Activated CD8-positive, alpha-beta memory T cell treated with anti-CD3 and anti-CD28 coated beads, Interleukin-2, amount 50 U/mL, for 4 hours (primary cell): ENCODE results near the gene MPPED2.

Source experiments
- DNase-seq: peaks from one replicate; pipeline ENCODE4 v3.0.0-alpha.2; 2020

MPPED2 gene

DNA sequence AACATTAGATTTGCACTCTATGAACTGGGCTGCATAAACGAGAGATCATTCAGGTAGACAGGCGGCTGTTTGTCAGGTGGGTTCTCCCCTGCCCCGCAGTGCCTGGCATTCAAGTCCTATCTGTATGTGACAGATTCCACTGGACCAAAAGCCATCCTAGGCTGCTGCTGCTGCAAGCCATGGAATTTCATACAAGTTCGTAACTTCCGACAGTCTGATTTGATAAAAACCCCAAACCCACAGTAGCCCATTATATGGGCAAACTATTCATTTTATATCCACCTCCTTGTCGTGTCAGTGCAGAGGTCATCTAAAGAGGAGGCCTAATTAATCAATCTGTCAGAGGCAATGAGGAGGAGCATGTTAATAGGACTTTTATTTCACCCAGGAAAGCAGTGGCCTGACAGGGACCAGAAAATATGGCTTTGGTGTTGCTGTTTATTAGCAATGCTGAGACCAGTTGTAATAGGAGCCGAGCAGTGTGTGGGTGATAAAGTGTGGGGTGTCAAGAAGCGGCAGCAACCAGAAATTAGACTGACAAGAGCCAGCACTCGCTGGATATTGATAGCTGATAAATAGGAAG is 139.0 kb downstream of the MPPED2 start:
- DNase-seq = no peak

DNA sequence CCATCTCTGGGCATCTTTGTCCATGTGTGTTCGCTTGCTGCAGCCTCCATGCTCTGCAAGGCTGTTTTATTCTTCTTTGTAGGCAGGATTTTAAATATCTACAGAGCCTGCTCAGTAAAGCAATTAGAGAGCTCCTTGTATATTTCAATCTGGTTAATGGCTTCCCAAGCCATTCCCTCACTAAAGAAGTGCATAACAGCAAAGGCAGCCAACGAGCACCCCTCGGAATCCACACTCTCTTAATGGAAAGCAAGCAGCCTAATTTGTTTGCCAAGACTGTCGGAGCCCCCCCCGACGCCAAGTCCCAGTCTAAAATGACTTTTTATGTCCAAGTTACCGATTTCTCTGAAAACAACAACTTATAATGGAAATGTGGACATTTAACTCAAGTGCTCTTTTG is 139.6 kb downstream of the MPPED2 start:
- DNase-seq = no peak

DNA sequence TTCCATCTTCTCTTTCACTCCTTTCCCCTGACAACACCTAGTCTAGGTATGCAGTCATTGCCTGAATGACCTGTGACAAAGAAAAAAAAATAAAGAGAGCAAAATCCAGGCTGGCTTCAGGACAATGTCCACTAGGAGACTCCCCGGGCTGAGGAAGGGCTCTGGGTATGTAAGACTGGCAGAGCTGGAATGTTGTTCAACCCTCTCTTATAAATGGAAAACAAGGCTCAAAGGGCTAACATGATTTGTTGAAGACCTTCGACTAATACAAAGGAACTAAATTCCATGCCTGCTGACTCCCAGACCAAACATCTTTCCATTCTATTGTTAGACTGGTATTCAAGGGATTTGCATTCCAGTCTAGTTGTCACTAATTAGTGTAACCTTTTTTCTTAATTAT is 141.1 kb downstream of the MPPED2 start:
- no peak for DNase-seq

DNA sequence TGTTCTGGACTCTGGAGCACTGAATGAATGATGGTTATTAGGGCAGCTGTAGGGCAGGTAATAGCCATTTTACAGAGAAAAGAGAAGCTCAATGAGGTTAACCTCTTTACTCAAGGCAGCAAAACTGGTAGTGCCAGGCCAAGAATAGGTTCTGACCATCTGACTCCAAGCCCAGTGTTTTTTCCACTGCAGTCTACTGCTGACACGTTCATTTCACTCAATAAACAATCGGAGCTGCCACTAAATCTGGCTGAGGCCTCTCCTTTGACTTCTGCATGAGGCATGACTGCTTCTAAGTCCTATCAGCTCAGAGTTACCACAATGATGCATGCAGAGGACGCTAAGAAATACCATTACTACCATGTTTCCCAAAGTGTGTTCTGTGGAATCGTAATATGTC is 145.6 kb downstream of the MPPED2 start:
- DNase-seq = no peak

DNA sequence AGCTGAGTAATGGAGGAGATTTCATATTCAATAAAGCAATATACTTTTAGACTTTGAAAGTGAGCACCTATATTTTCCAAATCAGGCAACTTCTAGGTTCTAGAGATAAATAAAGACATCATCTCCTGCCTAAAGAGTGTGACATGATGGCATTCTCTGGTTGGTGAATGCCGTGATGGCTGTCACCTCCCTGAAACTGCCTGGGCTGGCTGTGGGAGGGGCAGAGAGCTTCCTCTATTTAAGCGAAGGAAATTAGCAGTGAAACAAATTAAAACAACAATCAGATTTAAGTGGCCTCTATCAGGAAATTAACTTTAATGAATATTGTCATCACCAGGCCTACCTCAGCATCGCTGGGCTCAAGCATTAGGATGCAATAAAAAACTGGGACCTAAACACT is 149.4 kb downstream of the MPPED2 start:
- DNase-seq = no peak

DNA sequence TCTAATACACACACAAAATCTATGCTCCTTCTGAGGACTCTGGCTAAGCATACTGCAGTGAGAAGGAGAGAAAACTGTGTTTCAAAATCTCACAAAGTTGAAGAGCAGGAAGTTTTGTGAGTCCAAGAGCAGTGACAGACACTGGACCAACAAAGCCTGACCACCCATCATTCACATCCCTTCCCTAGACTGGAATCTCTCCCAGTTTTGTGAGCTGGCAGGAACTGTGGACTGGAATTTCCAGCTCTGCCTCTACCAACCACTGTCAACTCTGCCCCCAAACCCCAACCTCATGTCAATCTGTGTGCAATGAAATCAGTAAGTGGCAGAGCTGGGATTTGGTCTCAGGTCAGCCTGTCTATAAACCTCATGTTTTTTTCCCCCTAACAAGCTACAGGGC is 150.7 kb downstream of the MPPED2 start:
- no peak for DNase-seq

DNA sequence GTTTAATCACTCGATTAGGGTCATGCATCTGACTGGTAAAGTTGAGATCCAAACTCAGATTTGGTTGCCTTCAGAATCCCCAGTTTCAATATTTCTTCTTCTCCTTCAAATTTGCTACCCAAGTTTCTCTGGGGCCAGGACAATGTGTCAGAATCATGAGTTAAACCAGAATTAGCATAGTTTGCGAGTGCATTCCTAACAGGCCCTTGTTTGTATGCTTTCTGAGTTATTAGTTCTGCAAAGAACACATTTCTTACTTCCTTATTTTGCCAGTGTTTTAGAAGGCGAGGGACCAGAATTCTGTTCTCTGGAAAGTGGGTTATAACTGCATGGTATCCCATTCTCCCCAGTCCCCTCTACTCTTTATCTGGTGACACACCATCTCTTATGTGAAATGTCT is 151.3 kb downstream of the MPPED2 start:
- no peak for DNase-seq

DNA sequence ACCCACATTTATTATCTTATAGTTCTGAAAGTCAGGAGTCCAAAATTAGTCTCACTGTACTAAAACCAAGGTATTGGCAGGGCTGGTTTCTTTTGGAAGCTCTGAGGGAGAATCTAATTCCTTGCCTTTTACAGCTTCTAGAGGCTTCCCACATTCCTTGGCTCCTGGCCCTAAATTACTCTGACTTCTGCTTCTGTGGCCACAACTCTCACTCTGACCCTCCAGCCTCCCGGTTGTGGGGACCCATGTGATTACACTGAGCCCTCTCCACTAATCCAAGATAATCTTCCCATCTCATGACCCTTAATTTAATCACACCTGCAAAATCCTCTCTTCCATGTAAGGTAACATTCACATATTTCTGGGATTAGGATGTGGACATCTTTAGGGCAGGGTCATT is 152.3 kb downstream of the MPPED2 start:
- DNase-seq = no peak

DNA sequence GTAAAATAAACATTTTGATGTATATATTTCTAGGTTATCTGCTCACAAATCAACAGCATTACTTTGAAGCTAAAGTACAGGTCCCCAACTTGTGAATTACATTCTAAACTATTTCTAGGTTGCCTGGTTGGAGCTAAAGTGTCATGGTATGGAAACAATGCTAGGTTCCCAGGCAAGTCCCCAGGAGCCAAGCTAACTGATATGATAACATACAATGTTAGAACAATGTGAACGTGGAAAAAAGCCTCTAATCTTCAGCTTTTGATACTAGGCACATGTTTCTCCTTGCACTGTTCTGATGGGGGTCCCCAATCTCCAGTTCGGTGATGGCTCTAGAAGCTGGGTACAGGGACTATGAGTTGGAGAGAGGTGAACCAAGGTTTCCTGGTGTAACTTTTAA is 153.4 kb downstream of the MPPED2 start:
- DNase-seq = no peak

DNA sequence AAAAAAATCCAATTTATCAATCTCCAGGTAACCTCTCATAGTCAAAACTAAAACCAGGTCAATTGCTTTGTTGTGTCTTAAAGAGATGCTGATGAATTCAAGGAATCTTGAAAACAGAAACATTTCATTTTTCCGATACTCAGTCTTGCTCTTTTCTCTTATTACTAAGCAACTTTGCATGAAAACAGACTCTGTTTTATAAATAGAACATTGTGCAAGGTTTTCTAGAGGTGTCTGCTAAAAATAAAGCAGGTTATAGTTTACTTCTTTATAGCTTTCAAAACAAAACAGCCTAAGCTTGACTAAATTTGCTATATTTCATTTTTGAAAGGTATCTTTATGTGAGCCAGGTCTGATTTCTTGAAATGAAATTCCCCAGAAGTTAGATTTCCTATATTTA is 154.0 kb downstream of the MPPED2 start:
- no peak for DNase-seq

DNA sequence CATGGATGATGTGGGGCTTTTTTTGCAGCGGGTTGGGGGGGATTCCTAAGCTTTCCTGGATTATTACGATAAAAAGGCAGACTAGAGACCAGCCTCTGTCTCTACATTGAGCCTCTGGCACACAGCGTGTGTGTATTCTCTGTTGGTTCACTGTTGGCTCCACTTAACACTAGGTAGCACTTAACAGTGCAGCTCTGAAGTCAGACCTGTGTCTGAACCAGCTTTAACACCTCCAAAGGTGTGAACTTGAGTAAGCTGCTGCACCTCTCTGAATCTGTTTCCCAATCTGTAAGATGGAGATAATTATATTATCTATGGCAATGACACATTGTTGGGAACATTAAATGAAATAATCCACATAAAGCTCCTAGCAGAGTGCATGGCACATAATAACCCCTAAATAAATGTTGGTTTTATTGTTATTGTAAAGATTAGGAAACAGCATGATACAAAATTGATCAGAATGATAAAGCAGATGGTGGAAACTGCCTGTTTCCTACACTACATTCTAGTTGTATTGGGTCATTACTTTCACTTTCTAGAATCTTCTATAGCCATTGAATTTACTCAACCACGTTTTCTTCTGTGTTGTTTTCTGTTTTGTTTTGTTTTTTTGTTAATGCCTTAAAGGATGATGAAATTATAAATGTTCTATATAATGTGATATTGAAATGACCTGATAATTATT is 154.9 kb downstream of the MPPED2 start:
- no peak for DNase-seq

DNA sequence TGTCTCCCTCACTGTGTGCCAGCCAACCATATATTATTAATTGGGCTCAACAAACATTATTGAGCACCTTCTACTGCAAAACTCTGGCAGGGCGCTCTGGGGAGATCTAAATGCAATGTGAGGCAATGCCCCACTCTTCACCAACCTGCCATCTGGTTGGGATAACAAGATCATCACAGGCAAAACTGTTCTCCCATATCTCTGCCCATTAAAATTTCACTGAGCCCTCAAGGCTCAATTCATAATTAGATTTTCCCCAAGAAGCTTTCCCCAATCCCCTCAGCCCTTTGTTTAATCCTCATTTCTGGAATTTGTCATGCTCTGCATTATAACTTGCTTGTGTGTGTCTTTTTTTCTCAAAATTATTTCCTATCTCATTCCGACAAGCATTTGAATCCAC is 156.6 kb downstream of the MPPED2 start:
- DNase-seq = no peak

DNA sequence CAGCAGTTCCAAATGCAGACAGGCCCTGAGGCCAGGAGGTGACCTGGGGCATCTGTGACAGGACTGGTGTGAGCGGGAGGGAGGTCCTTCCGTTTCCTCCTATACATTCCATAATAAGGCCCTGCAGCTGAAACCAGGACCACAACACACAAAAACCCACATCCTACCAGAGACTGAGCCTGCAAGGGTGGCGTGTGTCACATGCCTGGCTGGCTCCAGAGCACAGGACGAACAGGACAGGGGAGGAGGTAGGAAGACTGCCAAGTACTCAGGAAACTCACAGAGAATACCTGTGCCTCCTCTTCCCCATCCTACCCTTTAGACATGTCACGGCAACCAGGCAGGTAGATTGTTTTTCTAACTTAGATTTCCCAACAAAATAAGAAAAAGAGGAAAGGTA is 159.4 kb downstream of the MPPED2 start:
- no peak for DNase-seq

DNA sequence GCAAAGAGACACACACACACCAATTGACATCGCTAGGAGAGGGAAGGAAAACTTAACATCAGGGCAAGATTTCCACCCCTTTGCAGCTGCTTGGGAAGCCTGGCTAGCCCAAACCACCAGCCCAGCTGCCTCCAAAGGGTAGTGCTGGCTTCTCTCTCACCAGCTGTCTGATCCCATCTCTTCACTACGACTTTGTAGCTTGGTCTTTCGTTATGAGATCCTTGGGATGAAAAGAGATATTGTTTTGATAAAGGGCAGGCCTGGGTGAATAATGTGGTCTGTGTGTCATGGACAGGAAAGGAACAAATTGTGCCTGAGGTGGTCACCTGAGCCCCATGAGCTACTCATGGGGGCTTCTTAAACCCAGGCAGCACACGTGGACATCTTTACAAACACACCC is 161.3 kb downstream of the MPPED2 start:
- DNase-seq = no peak

DNA sequence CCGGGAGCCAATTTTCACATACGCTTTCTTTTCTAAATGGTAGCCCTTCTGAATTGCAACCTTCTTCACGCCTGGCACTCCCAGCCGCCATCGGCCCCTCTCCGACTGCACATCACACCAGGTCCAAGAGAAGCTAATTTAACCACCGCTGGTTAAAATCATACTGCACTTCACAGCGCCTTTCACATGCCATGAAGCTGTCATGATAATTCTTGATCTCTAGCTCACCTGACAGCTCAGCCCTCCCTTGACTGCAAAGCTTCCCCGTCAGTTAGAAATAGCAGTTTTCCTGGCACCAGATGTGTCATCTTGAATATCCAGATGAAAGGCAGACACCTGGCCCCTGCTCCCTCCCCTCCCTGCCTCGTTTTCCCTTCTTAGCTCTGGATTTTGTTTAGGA is 161.8 kb downstream of the MPPED2 start:
- no peak for DNase-seq

DNA sequence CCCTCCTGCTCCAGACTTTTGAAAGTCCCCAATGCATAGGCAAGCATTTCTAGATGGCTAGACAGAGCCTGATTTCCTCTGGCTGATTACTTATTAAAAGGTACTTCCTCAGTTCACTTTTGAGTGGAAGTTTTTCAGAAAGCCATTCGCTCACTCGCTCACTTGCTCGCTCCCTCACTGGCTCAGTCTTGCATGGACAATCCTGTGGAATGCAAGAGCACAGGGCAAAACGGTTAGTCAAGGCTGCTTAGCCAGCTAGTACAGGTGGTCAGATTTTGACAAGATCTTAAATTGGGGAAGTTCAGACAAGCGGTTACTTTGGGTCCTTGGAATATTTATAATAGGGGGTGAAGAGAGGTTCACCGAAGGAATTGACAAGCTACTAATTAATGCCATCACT is 162.3 kb downstream of the MPPED2 start:
- DNase-seq = no peak

DNA sequence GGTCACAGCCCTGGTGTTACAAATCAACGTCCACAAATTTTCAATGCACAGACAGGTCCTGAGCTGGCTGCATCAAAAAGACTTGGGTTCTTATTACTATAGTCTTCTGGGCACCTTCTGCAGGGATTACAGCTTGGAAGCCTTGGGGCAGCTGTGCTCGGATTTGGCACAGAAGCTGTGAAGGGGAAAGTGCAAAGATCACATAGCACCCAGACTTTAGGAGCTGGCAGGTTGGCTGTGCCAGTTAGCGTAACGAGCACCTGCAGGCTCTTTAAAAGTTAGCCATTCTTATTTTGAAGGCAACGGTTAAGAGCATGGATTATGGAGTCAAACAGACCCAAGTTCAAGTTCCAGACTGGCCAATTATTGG is 162.9 kb downstream of the MPPED2 start:
- DNase-seq = no peak

DNA sequence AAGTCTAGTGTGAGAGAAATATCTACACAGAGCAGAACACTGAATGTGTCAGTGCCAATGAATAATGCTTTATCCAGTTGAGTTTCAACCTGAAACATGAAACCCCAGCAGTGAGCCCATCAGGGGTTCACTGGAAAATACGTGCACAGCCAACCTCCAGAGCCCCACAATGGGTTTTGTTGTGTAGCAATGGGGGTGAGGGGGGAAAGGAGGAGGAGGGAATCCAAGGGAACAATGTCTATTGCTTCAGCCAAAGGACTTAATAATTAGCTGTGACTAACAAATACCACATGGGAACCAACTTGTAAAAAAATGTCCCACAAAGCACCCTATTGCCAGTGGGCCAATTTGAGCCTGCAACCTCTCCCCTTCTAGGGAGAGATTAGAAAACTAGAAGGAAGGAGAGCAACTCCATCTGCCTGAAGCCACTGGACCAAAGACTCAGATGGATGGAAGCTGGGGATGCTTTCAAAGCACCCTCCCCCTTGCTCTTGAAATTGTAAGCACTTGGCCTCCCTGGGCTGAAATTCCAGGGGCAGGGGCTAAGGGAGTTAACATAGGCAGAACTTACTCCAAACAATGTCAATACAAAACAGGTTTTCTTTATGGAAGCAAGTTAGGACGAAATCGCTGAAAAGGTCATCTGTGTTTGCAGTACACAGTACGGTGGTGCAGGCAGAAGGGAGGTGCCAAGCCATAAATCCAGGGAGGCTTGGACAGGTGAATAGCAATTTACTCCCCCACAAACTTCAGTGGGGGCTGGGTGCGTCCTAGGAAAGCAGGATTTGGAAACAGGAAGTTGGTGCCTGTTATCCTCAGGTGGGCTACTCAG is 163.5 kb downstream of the MPPED2 start:
- DNase-seq = no peak

DNA sequence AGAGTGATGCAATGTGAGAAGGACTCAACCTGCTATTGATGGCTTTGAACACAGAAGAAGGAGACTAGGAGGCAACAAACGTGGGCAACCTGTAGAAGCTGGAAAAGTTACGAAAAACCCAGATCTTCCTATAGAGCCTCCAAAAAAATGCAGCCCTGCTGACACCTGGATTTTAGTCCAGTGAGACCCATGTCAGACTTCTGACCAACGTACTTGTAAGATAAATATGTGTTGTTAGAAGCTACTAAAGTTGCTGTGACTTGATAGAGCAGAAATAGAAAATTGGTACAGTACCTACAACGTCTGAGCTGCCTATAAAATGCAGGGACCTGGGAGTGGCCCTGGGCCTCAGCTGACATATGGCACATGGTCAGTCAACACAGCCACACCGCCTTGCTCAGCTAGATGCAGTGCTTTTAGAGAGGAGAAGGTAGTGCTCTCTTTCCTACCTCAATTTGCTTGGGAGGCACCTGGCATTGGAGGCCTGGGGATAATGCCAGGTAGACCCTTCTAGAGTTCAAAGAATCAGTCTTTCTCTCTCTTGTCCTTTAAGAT is 165.8 kb downstream of the MPPED2 start:
- DNase-seq = no peak

DNA sequence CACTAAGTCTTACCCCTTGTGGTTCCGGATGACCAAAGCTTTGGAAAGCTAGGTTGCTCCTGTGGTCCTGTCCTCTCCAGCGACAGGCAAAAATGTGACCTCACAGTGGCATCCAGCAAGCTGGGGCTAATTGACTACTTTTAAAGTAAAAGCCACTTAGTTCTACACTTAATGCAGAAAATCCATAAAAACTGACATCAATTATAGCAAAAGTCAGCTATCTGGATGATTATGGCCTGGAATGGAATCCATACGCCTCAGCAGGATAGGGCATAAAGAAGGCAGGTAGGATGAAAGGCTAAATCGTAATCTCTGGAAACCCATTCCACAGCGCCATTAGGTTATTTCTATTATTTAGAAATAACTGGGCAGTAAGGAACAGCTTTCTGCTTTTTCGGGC is 171.3 kb downstream of the MPPED2 start:
- no peak for DNase-seq

DNA sequence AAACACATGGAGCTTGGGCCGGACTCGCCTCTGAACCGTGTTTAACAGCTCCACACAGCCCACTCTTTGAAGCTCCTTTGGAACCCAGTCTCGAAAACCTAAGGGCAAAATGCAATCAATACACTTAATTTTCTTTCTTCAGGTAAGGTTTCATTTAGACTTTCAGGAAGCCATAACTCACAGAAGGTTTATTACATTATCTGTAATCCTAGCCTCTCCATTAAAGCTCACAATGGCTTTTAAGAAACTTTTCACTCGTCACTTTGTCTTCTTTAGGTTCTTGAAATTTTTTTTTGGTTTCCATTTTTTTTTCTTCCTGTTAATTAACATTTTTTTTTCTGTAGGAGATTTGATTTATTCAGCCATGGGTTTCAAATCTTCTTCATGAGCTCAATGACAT is 171.9 kb downstream of the MPPED2 start:
- no peak for DNase-seq

DNA sequence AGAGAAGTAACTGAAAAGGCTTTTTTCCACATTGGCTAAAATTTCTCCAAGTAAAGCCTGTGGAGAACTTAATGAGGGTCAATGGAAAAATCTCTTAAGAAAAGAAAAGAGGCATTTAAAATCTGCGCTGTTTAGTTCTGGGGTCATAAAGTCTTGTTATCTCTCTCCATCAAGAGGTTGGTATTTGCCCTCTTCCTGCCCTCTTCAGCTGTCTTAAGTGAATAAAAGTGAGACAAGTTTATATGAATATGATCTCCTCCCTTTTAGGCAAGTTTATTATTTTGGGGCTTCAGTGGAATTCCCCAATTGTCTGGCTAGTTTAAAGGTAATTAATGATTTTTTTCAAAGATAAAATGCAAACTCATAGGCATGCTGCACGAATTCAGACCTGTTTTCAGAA is 173.6 kb downstream of the MPPED2 start:
- DNase-seq = no peak

DNA sequence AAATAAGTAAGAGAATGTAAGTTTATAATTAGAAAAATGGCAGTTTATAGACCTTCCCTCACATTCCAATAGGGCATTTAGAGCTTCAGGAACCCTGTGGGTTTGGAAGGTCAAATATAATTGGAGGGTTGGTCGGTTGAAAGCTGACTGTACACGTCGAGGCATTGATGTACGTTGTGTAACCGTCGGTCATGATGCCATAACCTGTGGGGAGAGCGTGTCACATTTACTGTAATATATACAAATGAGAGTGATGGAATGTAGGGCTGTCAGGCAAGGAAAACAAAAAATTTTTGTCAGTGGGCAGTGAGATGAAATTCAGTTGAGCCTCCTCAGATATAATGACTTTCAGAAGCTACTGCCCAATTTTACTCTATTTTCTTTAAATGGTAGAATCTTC is 174.8 kb downstream of the MPPED2 start:
- DNase-seq = no peak
